NCI-H1092 (cell line): Measurements from ENCODE around the gene ANKRD39.

Experiments used
- DNase-seq: peaks from one replicate; lab custom pipeline; 2025; lab: John Stamatoyannopoulos, UW

The ANKRD39 gene

GRCh38 chr2:96853321-96853720 lies 4.5 kb downstream of the ANKRD39 start:
- DNase-seq, result no peak

GRCh38 chr2:96852667-96853066 lies 5.1 kb downstream of the ANKRD39 start:
- DNase-seq, result no peak

- no peak for DNase-seq
Observed at GRCh38 chr2:96848264-96848663, 9.6 kb downstream of the ANKRD39 start.

GRCh38 chr2:96847586-96847985 lies 10.2 kb downstream of the ANKRD39 start:
- no peak for DNase-seq

GRCh38 chr2:96846825-96847224 lies 11.0 kb downstream of the ANKRD39 start:
- no peak for DNase-seq

GRCh38 chr2:96844405-96844808 lies 13.4 kb downstream of the ANKRD39 start:
- no peak for DNase-seq

GRCh38 chr2:96843538-96844268 lies 14.1 kb downstream of the ANKRD39 start, which contains the start of gene ANKRD23:
ANKRD23 (minus strand) TSS chr2:96844021; CDS start chr2:96843992, 29 bp downstream.
- no peak for DNase-seq

- no peak for DNase-seq
Observed at GRCh38 chr2:96842600-96842999, 15.2 kb downstream of the ANKRD39 start.

- DNase-seq, result no peak
Observed at GRCh38 chr2:96841701-96842495, 15.9 kb downstream of the ANKRD39 start.

- no peak for DNase-seq
Observed at GRCh38 chr2:96839875-96840850, 17.7 kb downstream of the ANKRD39 start.

- DNase-seq, result no peak
Observed at GRCh38 chr2:96839293-96839874, 18.4 kb downstream of the ANKRD39 start.

- DNase-seq, result no peak
Observed at GRCh38 chr2:96838345-96839292, 19.2 kb downstream of the ANKRD39 start.

- no peak for DNase-seq
Observed at GRCh38 chr2:96837575-96837974, 20.2 kb downstream of the ANKRD39 start.

GRCh38 chr2:96835830-96836229 lies 22.0 kb downstream of the ANKRD39 start:
- no peak for DNase-seq

- DNase-seq, result peak; percentile 87
Observed at GRCh38 chr2:96832754-96833507, 24.9 kb downstream of the ANKRD39 start.

- no peak for DNase-seq
Observed at GRCh38 chr2:96832408-96832753, 25.4 kb downstream of the ANKRD39 start.

GRCh38 chr2:96831679-96832078 lies 26.1 kb downstream of the ANKRD39 start:
- no peak for DNase-seq

- DNase-seq, result no peak
Observed at GRCh38 chr2:96830044-96830562, 27.7 kb downstream of the ANKRD39 start.

GRCh38 chr2:96828874-96829273 lies 28.9 kb downstream of the ANKRD39 start:
- DNase-seq, result no peak

- no peak for DNase-seq
Observed at GRCh38 chr2:96828436-96828835, 29.4 kb downstream of the ANKRD39 start.
